Stimulated activated CD4-positive, alpha-beta T cell treated with anti-CD3 and anti-CD28 coated beads, Interleukin-12 subunit alpha, Interleukin-12 subunit beta, amount 100 ng/mL, for 48 hours (primary cell): ENCODE measurements around the gene TFEB.
A peak's percentile ranks its signal among the peaks of the same experiment; 100 is the strongest.

Source experiments
- DNase-seq, 3 donors: peaks; one replicate each; pipeline ENCODE4 v3.0.0-alpha.2; 2020; ENCODE audit warnings: low read depth in 2 of 3, low spot score in 1 of 3

The TFEB gene

GRCh38 chr6:41735427-41736185 is at the start of gene TFEB:
Gene TFEB, minus strand, starts transcription at chr6:41735608. Its CDS starts 44,395 bp downstream, at chr6:41691213.
- peak; percentile 87 to 94 (median 90) for DNase-seq

GRCh38 chr6:41784581-41785171 is 49.3 kb upstream of the TFEB start:
- no peak for DNase-seq

GRCh38 chr6:41783106-41783780 is 47.8 kb upstream of the TFEB start:
- no peak for DNase-seq

- DNase-seq = no peak
Observed at GRCh38 chr6:41781366-41781730, 45.9 kb upstream of the TFEB start.

GRCh38 chr6:41780551-41781365 is 45.4 kb upstream of the TFEB start, which contains the start of gene PRICKLE4:
Gene PRICKLE4, plus strand, starts transcription at chr6:41780782. Its CDS starts 2,692 bp downstream, at chr6:41783474.
- DNase-seq = no peak

- peak; percentile 98 to 100 (median 99) for DNase-seq
Observed at GRCh38 chr6:41779788-41780550, 44.6 kb upstream of the TFEB start, which contains the start of gene FRS3. Gene FRS3, minus strand, starts transcription at chr6:41779900. Its CDS starts 2,913 bp downstream, at chr6:41776987.

- DNase-seq = no peak
Observed at GRCh38 chr6:41779336-41779735, 43.9 kb upstream of the TFEB start.

- no peak for DNase-seq
Observed at GRCh38 chr6:41778895-41779294, 43.5 kb upstream of the TFEB start.

GRCh38 chr6:41777551-41778285 is 42.3 kb upstream of the TFEB start:
- DNase-seq = no peak

- DNase-seq = no peak
Observed at GRCh38 chr6:41775293-41775882, 40.0 kb upstream of the TFEB start.

- DNase-seq = no peak
Observed at GRCh38 chr6:41774841-41775240, 39.4 kb upstream of the TFEB start.

- DNase-seq = no peak
Observed at GRCh38 chr6:41771058-41771983, 35.9 kb upstream of the TFEB start.

- DNase-seq = no peak
Observed at GRCh38 chr6:41770381-41771057, 35.1 kb upstream of the TFEB start.

GRCh38 chr6:41769376-41769775 is 34.0 kb upstream of the TFEB start:
- no peak for DNase-seq

- DNase-seq = no peak
Observed at GRCh38 chr6:41768545-41769308, 33.3 kb upstream of the TFEB start.

GRCh38 chr6:41767112-41767833 is 31.9 kb upstream of the TFEB start:
- DNase-seq = no peak
